Measurements from ENCODE around the gene MYADML2. TPM values are rescaled to one million over a fixed set of nuclear protein-coding genes. Genes with fewer than 3 reads are reported as not detected.
"Not testable (repeated sequence)": the region's sequence is repeated elsewhere in the genome, so short reads cannot be mapped to it uniquely, and the experiment has no call there.

Gene MYADML2
- total RNA-seq, 1 donor from 2014 or later, result not detected

DNA sequence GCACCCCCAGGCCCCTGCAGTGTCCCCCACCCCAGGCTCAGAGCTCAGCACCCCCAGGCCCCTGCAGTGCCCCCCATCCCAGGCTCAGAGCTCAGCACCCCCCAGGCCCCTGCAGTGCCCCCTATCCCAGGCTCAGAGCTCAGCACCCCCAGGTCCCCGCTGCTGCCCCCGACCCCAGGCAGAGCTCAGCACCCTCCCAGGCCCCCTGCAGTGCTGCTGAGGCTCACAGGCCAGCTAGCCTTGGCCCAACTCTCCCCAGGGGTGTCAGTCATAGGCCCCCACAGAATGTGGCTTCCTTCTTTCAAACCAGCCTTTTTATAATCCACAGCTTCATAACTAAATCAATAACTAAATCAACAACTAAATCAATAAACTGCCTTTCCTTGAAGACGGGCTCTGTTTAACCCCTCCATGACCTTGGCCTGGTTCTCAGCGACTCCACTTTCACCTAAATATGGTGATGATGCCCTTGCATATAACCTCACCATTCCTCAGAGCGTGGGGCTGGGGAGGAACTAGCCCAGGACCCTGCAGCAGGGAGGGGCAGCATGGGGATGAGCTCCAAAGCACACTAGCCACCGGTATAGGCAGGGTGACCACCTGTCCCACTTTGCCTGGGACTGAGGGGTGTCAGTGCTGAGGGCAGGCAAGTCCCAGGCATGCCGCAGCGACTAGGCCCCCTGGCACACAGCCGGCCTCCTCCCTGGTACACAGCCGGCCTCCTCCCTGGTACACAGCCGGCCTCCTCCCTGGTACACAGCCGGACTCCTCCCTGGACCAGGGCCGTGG, 8.9 kb upstream of the MYADML2 start:
- no peak for DNase-seq (ENCODE audit: low spot score)
- no peak overlapping the region for H3K4me3 Mint-ChIP-seq (ENCODE audit: unreplicated experiment)
- H3K4me1 Mint-ChIP-seq (ENCODE audit: low read depth), result peaks cover 4% of the 10 kb centered on the region
- H3K9me3 Mint-ChIP-seq (ENCODE audit: low read depth), result no peaks in the 10 kb centered on the region
- H3K36me3 Mint-ChIP-seq (ENCODE audit: low read depth), result no peaks in the 10 kb centered on the region
- peaks cover 14% of the 10 kb centered on the region for H3K27me3 Mint-ChIP-seq (ENCODE audit: low read depth)
- no peak overlapping the region for H3K27ac Mint-ChIP-seq (ENCODE audit: unreplicated experiment)
- TF ChIP-seq CTCF (IDR thresholded peaks at IDR 0.05), result no peak

DNA sequence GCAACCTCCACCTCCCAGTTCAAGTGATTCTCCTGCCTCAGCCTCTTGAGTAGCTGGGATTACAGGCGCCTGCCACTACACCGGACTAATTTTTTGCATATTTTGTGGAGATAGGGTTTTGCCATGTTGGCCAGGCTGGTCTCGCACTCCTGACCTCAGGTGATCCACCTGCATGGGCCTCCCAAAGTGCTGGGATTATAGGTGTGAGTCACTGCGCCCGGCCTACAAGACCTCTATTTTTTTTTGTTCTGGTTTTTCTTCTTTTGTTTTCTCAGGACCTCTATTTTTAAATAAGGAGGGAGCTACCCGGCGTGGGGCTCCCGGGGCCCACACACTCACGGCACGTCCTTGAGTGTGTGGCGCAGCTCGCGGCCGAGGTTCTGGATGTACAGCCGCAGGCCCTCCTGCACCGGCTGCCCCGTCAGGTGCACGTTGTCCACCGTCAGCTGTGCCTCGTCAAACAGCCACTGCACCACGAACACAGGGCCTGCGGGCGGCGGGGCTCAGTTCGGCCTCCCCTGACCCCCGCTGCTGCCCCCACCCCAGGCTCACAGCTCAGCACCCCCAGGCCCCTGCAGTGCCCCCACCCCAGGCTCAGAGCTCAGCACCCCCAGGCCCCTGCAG, 8.1 kb upstream of the MYADML2 start:
- DNase-seq (ENCODE audit: low spot score), result no peak
- TF ChIP-seq CTCF (IDR thresholded peaks at IDR 0.05), result no peak
- H3K4me3 Mint-ChIP-seq (ENCODE audit: unreplicated experiment), result no peak overlapping the region
- H3K27me3 Mint-ChIP-seq (ENCODE audit: low read depth), result peaks cover 16% of the 10 kb centered on the region
- H3K9me3 Mint-ChIP-seq (ENCODE audit: low read depth), result no peaks in the 10 kb centered on the region
- peaks cover 4% of the 10 kb centered on the region for H3K4me1 Mint-ChIP-seq (ENCODE audit: low read depth)
- H3K36me3 Mint-ChIP-seq (ENCODE audit: low read depth), result no peaks in the 10 kb centered on the region
- H3K27ac Mint-ChIP-seq (ENCODE audit: unreplicated experiment), result no peak overlapping the region

GRCh38 chr17:81954131-81955057, 7.4 kb upstream of the MYADML2 start:
- peaks cover 4% of the 10 kb centered on the region for H3K4me1 Mint-ChIP-seq (ENCODE audit: low read depth)
- no peaks in the 10 kb centered on the region for H3K9me3 Mint-ChIP-seq (ENCODE audit: low read depth)
- H3K27me3 Mint-ChIP-seq (ENCODE audit: low read depth), result peaks cover 16% of the 10 kb centered on the region
- no peak overlapping the region for H3K27ac Mint-ChIP-seq (ENCODE audit: unreplicated experiment)
- peak; percentile 74 for DNase-seq (ENCODE audit: low spot score)
- no peaks in the 10 kb centered on the region for H3K36me3 Mint-ChIP-seq (ENCODE audit: low read depth)
- no peak for TF ChIP-seq CTCF (IDR thresholded peaks at IDR 0.05)
- no peak overlapping the region for H3K4me3 Mint-ChIP-seq (ENCODE audit: unreplicated experiment)

DNA sequence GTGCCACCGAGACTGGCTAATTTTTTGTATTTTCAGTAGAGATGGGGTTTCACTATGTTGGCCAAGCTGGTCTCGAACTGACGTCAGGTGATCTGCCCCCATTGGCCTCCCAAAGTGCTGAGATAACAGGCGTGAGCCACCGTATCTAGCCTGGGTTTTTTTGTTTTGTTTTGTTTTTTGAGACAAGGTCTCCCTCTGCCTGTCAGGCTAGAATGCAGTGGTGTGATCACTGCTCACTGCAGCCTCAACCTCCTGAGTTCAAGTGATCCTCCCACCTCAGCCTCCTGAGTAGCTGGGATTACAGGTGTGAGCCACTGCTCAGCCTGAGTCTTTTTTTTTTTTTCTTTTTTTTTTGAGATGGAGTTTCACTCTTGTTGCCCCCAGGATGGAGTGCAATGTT, 6.4 kb upstream of the MYADML2 start:
- H3K4me3 Mint-ChIP-seq (ENCODE audit: unreplicated experiment); H3K4me1 Mint-ChIP-seq (ENCODE audit: low read depth); H3K36me3 Mint-ChIP-seq (ENCODE audit: low read depth); H3K27ac Mint-ChIP-seq (ENCODE audit: unreplicated experiment); H3K9me3 Mint-ChIP-seq (ENCODE audit: low read depth); DNase-seq (ENCODE audit: low spot score); H3K27me3 Mint-ChIP-seq (ENCODE audit: low read depth): not testable (repeated sequence)
- TF ChIP-seq CTCF (IDR thresholded peaks at IDR 0.05), result peak; percentile 29

DNA sequence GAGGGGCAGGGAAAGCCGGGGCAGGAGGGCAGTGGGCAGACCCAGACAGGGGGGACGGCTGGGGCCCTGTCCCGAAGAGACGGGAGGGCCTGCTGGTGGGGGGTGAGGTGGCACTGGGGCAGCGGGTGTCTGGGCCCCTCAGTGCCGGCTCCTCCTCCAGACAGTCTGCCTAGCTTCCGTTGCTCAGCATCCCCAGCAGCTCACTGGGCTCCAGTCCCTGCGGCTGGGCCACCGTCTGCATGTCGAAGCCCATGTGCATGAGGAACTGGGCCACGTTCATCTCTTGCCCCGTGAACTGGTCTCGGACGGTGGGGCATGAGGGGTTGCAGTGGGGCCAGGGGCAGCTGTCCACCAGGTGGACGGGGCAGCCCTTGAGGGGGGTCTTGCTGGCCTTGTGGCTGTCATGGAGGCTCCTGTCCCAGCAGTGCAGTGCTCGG, 5.8 kb upstream of the MYADML2 start:
- H3K27ac Mint-ChIP-seq (ENCODE audit: unreplicated experiment), result no peak overlapping the region
- TF ChIP-seq CTCF (IDR thresholded peaks at IDR 0.05), result no peak

More for the DNA sequence above, 5.8 kb upstream of the MYADML2 start:
- no peak overlapping the region for H3K4me3 Mint-ChIP-seq (ENCODE audit: unreplicated experiment)
- H3K9me3 Mint-ChIP-seq (ENCODE audit: low read depth), result no peaks in the 10 kb centered on the region
- no peaks in the 10 kb centered on the region for H3K36me3 Mint-ChIP-seq (ENCODE audit: low read depth)
- H3K4me1 Mint-ChIP-seq (ENCODE audit: low read depth), result no peaks in the 10 kb centered on the region
- no peak for DNase-seq (ENCODE audit: low spot score)
- peaks cover 7% of the 10 kb centered on the region for H3K27me3 Mint-ChIP-seq (ENCODE audit: low read depth)
